Chondrocyte (in vitro differentiated cells): ENCODE results near the gene TTC29. TPM values are rescaled to one million over a fixed set of nuclear protein-coding genes. Genes with fewer than 3 reads are reported as not detected.
"Not testable (repeated sequence)": the region's sequence is repeated elsewhere in the genome, so short reads cannot be mapped to it uniquely, and the experiment has no call there.

Experiments
- DNase-seq: peaks from one replicate; pipeline ENCODE4 v3.0.0; 2021; ENCODE audit warnings: mixed read lengths, low spot score
- H3K27ac Mint-ChIP-seq: one replicate; pipeline ENCODE4 v1.8.0; 2021; ENCODE audit warnings: mild to moderate bottlenecking, moderate library complexity, mixed read lengths; ENCODE audit not compliant: unreplicated experiment
- H3K27me3 Mint-ChIP-seq: 2 replicates; pipeline ENCODE4 v1.8.0; 2021; ENCODE audit warnings: low read depth, mixed read lengths
- H3K36me3 Mint-ChIP-seq: 2 replicates; pipeline ENCODE4 v1.8.0; 2021; ENCODE audit warnings: low read depth, mixed read lengths
- H3K4me1 Mint-ChIP-seq: 2 replicates; pipeline ENCODE4 v1.8.0; 2021; ENCODE audit warnings: low read depth, mild to moderate bottlenecking, mixed read lengths
- H3K4me3 Mint-ChIP-seq: one replicate; pipeline ENCODE4 v1.8.0; 2021; ENCODE audit warnings: mild to moderate bottlenecking, moderate library complexity, mixed read lengths; ENCODE audit not compliant: unreplicated experiment
- H3K9me3 Mint-ChIP-seq: 2 replicates; pipeline ENCODE4 v1.8.0; 2021; ENCODE audit warnings: low read depth, mixed read lengths
- CTCF ChIP-seq: fragments of 200-600 bp; sonication (generic); IDR thresholded peaks from 2 replicates; pipeline ENCODE4 v1.5.0; 2021; ENCODE audit warnings: antibody characterized with exemption, mild to moderate bottlenecking, moderate library complexity
- total RNA-seq: library from RNA; stranded (reverse); gene quantifications from 3 replicates; pipeline ENCODE4 v1.2.1, GENCODE V29; 2021

Gene TTC29
- total RNA-seq, 1 donor from 2014 or later = 0.20 TPM

GRCh38 chr4:146840731-146841130 is 104.9 kb downstream of the TTC29 start:
- Mint-ChIP-seq H3K4me1 (no peaks in the 10 kb centered on the region), H3K9me3 (no peaks in the 10 kb centered on the region), H3K27ac (no peak overlapping the region), H3K27me3 (peaks cover 4% of the 10 kb centered on the region), H3K36me3 (no peaks in the 10 kb centered on the region), H3K4me3 (no peak overlapping the region)
- TF ChIP-seq CTCF = no peak
- DNase-seq = no peak

GRCh38 chr4:146835096-146835495 is 110.6 kb downstream of the TTC29 start:
- Mint-ChIP-seq H3K27me3 (peaks cover 13% of the 10 kb centered on the region), H3K36me3 (no peaks in the 10 kb centered on the region), H3K27ac (no peak overlapping the region), H3K4me3 (no peak overlapping the region), H3K9me3 (no peaks in the 10 kb centered on the region), H3K4me1 (no peaks in the 10 kb centered on the region)
- no peak for TF ChIP-seq CTCF
- DNase-seq = no peak

- H3K27ac Mint-ChIP-seq = no peak overlapping the region
- H3K4me3 Mint-ChIP-seq = no peak overlapping the region
- no peaks in the 10 kb centered on the region for H3K36me3 Mint-ChIP-seq
- peaks cover 13% of the 10 kb centered on the region for H3K27me3 Mint-ChIP-seq
- H3K4me1 Mint-ChIP-seq = no peaks in the 10 kb centered on the region
- H3K9me3 Mint-ChIP-seq = no peaks in the 10 kb centered on the region
- TF ChIP-seq CTCF = no peak
- no peak for DNase-seq
These were observed 111.2 kb downstream of the TTC29 start for GRCh38 chr4:146834263-146835034.

- Mint-ChIP-seq H3K27me3 (peaks cover 16% of the 10 kb centered on the region), H3K9me3 (no peaks in the 10 kb centered on the region), H3K4me1 (no peaks in the 10 kb centered on the region), H3K27ac (no peak overlapping the region), H3K36me3 (no peaks in the 10 kb centered on the region), H3K4me3 (no peak overlapping the region)
- no peak for TF ChIP-seq CTCF
- no peak for DNase-seq
These were observed 112.1 kb downstream of the TTC29 start for GRCh38 chr4:146833530-146833929.

- H3K27me3 Mint-ChIP-seq = peaks cover 18% of the 10 kb centered on the region
- H3K36me3 Mint-ChIP-seq, H3K4me3 Mint-ChIP-seq, DNase-seq, H3K27ac Mint-ChIP-seq, H3K4me1 Mint-ChIP-seq: not testable (repeated sequence)
- H3K9me3 Mint-ChIP-seq = peaks cover 19% of the 10 kb centered on the region
These were observed 122.7 kb downstream of the TTC29 start for GRCh38 chr4:146822980-146823379.

- Mint-ChIP-seq H3K4me3 (no peak overlapping the region), H3K9me3 (no peaks in the 10 kb centered on the region), H3K27ac (no peak overlapping the region), H3K4me1 (no peaks in the 10 kb centered on the region), H3K27me3 (peaks cover 7% of the 10 kb centered on the region), H3K36me3 (no peaks in the 10 kb centered on the region)
- no peak for TF ChIP-seq CTCF
- no peak for DNase-seq
These were observed 130.9 kb downstream of the TTC29 start for GRCh38 chr4:146814750-146815149.
